Measurements from ENCODE around the gene COL4A2.
A peak's percentile ranks its signal among the peaks of the same experiment; 100 is the strongest.

The COL4A2 gene

GRCh38 chr13:110414283-110414682, 107.2 kb downstream of the COL4A2 start:
- ChIA-PET CTCF (interaction anchor here (0.7 kb wide), 1 partner anchor 99 kb away, joined by 3 read pairs; no protein-coding TSS in a partner anchor), POLR2A (ENCODE audit: low non-redundant PET) (no interaction called here)
- 0 out of 2 replicates have a peak overlapping the region, but pooled peaks have one; percentile 50 for H3K27ac ChIP-seq
- TF ChIP-seq CTCF (conservative IDR thresholded peaks at IDR 0.05; ENCODE audit: low read depth) = no peak
- DNase-seq (ENCODE audit: low spot score) = no peak

GRCh38 chr13:110414931-110415330, 107.8 kb downstream of the COL4A2 start:
- H3K27ac ChIP-seq = no peak overlapping the region
- ChIA-PET CTCF (no interaction called here), POLR2A (ENCODE audit: low non-redundant PET) (no interaction called here)
- no peak for TF ChIP-seq CTCF (conservative IDR thresholded peaks at IDR 0.05; ENCODE audit: low read depth)
- DNase-seq (ENCODE audit: low spot score) = no peak

- peak; percentile 74 for DNase-seq (ENCODE audit: low spot score)
- no peak for TF ChIP-seq CTCF (conservative IDR thresholded peaks at IDR 0.05; ENCODE audit: low read depth)
- H3K27ac ChIP-seq = peak overlapping the region; percentile 31; the same call in 1 of the 2 replicates
- CTCF ChIA-PET = interaction anchor here (0.7 kb wide), 1 partner anchor 17 kb away, joined by 6 read pairs; no protein-coding TSS in a partner anchor
- POLR2A ChIA-PET (ENCODE audit: low non-redundant PET) = no interaction called here
Measured at GRCh38 chr13:110415669-110416068, 108.6 kb downstream of the COL4A2 start.

- ChIA-PET CTCF (interaction anchor here (0.7 to 0.8 kb wide), 2 partner anchors 17 to 181 kb away, joined by 4 to 6 read pairs; no protein-coding TSS in a partner anchor), POLR2A (ENCODE audit: low non-redundant PET) (no interaction called here)
- no peak for TF ChIP-seq CTCF (conservative IDR thresholded peaks at IDR 0.05; ENCODE audit: low read depth)
- DNase-seq (ENCODE audit: low spot score) = no peak
- peak overlapping the region; percentile 31; the same call in 1 of the 2 replicates for H3K27ac ChIP-seq
Measured at GRCh38 chr13:110416131-110417025, 109.3 kb downstream of the COL4A2 start.

GRCh38 chr13:110418944-110419343, 111.9 kb downstream of the COL4A2 start:
- POLR2A ChIA-PET (ENCODE audit: low non-redundant PET) = no interaction called here
- no peak overlapping the region for H3K27ac ChIP-seq
- TF ChIP-seq CTCF (conservative IDR thresholded peaks at IDR 0.05; ENCODE audit: low read depth) = no peak
- no peak for DNase-seq (ENCODE audit: low spot score)
- CTCF ChIA-PET = interaction anchor here (0.6 kb wide), 1 partner anchor 564 kb away, joined by 4 read pairs; no protein-coding TSS in a partner anchor

GRCh38 chr13:110419381-110419791, 112.3 kb downstream of the COL4A2 start:
- DNase-seq (ENCODE audit: low spot score) = no peak
- POLR2A ChIA-PET (ENCODE audit: low non-redundant PET) = no interaction called here

More at GRCh38 chr13:110419381-110419791, 112.3 kb downstream of the COL4A2 start:
- CTCF ChIA-PET = no interaction called here
- no peak for TF ChIP-seq CTCF (conservative IDR thresholded peaks at IDR 0.05; ENCODE audit: low read depth)
- H3K27ac ChIP-seq = no peak overlapping the region

Measured in RWPE1 (cell line).